ENCODE measurements around the gene TCEAL5. TPM values are rescaled to one million over a fixed set of nuclear protein-coding genes. Genes with fewer than 3 reads are reported as not detected.

The TCEAL5 gene
- total and polyA plus RNA-seq, 2 of the 13 experiments (the other 11 are each of a cell fraction or from before 2014, with no cell fraction given), result not detected

DNA sequence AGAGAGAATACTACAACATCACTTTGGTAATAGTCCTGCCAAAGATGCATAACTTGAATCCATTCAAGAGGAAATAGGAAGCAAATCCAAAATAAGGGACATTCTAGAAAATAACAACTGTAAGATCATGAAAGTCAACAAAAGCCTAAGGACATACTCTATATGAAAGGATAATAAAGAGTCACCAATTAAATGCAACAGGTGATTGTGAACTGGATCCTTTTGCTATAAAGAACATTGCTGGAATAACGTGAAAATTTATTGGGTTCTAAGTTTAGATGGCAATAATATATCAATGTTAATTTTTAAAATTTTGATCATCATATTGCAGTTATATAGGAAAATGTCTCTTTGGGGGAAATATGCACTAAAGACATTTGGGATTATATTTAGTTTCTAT, 41.7 kb downstream of the TCEAL5 start (continued):
- TF ChIP-seq ZBTB46 (CRISPR knock-in tag; IDR thresholded peaks at IDR 0.05; ENCODE audit: borderline replicate concordance), result no peak
- TF ChIP-seq LRRFIP1 (CRISPR knock-in tag; conservative IDR thresholded peaks at IDR 0.05), result no peak
- TF ChIP-seq, protein P1, sequence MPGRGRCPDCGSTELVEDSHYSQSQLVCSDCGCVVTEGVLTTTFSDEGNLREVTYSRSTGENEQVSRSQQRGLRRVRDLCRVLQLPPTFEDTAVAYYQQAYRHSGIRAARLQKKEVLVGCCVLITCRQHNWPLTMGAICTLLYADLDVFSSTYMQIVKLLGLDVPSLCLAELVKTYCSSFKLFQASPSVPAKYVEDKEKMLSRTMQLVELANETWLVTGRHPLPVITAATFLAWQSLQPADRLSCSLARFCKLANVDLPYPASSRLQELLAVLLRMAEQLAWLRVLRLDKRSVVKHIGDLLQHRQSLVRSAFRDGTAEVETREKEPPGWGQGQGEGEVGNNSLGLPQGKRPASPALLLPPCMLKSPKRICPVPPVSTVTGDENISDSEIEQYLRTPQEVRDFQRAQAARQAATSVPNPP (CRISPR knock-in tag; IDR thresholded peaks at IDR 0.05), result no peak

DNA sequence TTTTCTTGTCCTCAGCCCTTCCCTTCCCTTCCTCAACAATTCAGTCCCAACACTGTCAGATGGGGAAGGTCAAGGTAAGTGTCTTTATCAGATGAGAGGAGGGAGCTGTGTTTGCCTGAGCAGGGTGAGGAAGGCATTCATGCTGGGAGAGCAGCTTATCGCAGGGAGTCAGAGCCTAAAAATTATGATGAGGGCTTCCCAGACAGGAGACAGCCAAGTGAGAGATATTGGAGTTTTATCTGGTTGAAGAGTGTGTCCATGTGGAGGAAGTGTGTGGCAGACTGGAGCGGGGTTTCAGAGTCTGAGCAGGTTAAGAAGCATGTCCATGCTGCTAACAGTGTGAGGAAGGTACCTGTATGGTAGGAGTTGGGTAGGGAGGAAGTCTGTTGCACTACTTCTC, 43.3 kb downstream of the TCEAL5 start:
- ChIA-PET CTCF (ENCODE audit: low intra/inter-chr PET ratio, low total read pairs) (no interaction called here), POLR2A (no interaction called here)
- DNase-seq (ENCODE audit: low spot score) (no peak), FAIRE-seq (no peak), ATAC-seq (no peak)
- H3K36me3 ChIP-seq (replicated peaks in 1 of 2; ENCODE audit: control insufficient read depth in 1 of 2, insufficient read depth in 2 of 2, low read length in 2 of 2), result no peaks in the 10 kb centered on the region
- no TSS peak for BruUV-seq (replicated peaks)
- WGBS (ENCODE audit: low lambda C conversion rate), result 0% methylated on average over 2 of the region's 2 CpGs
- no peaks in the 10 kb centered on the region for H3K27me3 ChIP-seq (ENCODE audit: control insufficient read depth in 1 of 2, insufficient read depth in 2 of 2, low read length in 2 of 2)
- no peaks in the 10 kb centered on the region for H3K4me1 ChIP-seq (ENCODE audit: insufficient read depth, low read length)
- H4K20me1 ChIP-seq (ENCODE audit: insufficient read depth, low read length), result no peaks in the 10 kb centered on the region
- in situ Hi-C loops (cut with HindIII; ENCODE audit: extremely low pct_ligation_motif_present, low pct_unique_long_range_greater_than_20kb) (no loop called here), intact Hi-C loops (cut with micrococcal nuclease; ENCODE audit: unreplicated experiment) (no loop called here)
- H2AFZ ChIP-seq (ENCODE audit: low read length), result no peak overlapping the region
- no peak overlapping the region for H3K4me2 ChIP-seq (ENCODE audit: low read depth, low read length)
- no peak overlapping the region for H3K27ac ChIP-seq (ENCODE audit: extremely low read length, insufficient read depth, low read length)
- no peaks in the 10 kb centered on the region for H3K79me2 ChIP-seq (ENCODE audit: insufficient read depth, low read length)
- no peak overlapping the region for H3K9ac ChIP-seq (ENCODE audit: insufficient read depth, low read depth, low read length)
- H3K9me3 ChIP-seq (ENCODE audit: low read length), result no peaks in the 10 kb centered on the region
- H3K4me3 ChIP-seq (replicated peaks in 1 of 3; ENCODE audit: insufficient read depth in 1 of 3, low read depth in 2 of 3, low read length in 3 of 3), result no peak overlapping the region
- TF ChIP-seq HIC2 (CRISPR knock-in tag; IDR thresholded peaks at IDR 0.05; ENCODE audit: low read depth) (no peak), ZNF451 (CRISPR knock-in tag; IDR thresholded peaks at IDR 0.05) (no peak), EHMT2 (IDR thresholded peaks at IDR 0.05; ENCODE audit: borderline replicate concordance, low read depth, low read length) (no peak), GLI4 (CRISPR knock-in tag; IDR thresholded peaks at IDR 0.05; ENCODE audit: borderline replicate concordance) (no peak), ZSCAN29 (CRISPR knock-in tag; conservative IDR thresholded peaks at IDR 0.05) (no peak), THAP11 (CRISPR knock-in tag; IDR thresholded peaks at IDR 0.05) (no peak), KLF11 (CRISPR knock-in tag; IDR thresholded peaks at IDR 0.05) (no peak), PHF5A (CRISPR knock-in tag; IDR thresholded peaks at IDR 0.05; ENCODE audit: low read depth, unreplicated experiment) (no peak), ZNF20 (CRISPR knock-in tag; IDR thresholded peaks at IDR 0.05) (no peak), ZNF558 (CRISPR knock-in tag; IDR thresholded peaks at IDR 0.05; ENCODE audit: borderline replicate concordance) (no peak), GATAD1 (CRISPR knock-in tag; IDR thresholded peaks at IDR 0.05) (no peak), ZNF274 (CRISPR knock-in tag; IDR thresholded peaks at IDR 0.05) (no peak)
- TF ChIP-seq, protein P2, sequence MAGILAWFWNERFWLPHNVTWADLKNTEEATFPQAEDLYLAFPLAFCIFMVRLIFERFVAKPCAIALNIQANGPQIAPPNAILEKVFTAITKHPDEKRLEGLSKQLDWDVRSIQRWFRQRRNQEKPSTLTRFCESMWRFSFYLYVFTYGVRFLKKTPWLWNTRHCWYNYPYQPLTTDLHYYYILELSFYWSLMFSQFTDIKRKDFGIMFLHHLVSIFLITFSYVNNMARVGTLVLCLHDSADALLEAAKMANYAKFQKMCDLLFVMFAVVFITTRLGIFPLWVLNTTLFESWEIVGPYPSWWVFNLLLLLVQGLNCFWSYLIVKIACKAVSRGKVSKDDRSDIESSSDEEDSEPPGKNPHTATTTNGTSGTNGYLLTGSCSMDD (CRISPR knock-in tag; IDR thresholded peaks at IDR 0.05), result no peak
